Esophagus squamous epithelium (tissue), 5 donors: ENCODE results near the gene PRPH2. TPM values are rescaled to one million over a fixed set of nuclear protein-coding genes. Genes with fewer than 3 reads are reported as not detected.

ENCODE experiments used
- DNase-seq: peaks from one replicate; lab custom pipeline; 2025; lab: John Stamatoyannopoulos, UW
- H3K27ac ChIP-seq, 4 donors: fragments of 200-600 bp; sonication (generic); one replicate each; pipeline ENCODE4 v1.5.1; 2016 to 2019; ENCODE audit warnings: mild to moderate bottlenecking in 1 of 4
- H3K27me3 ChIP-seq, 4 donors: fragments of 200-600 bp; sonication (generic); 1 replicate in 3 of 4; 2 replicates in 1 of 4; pipeline versions ENCODE4 v1.5.1 to v1.6.0; 2017 to 2021; ENCODE audit warnings: antibody characterized with exemption in 1 of 4
- H3K36me3 ChIP-seq, 3 donors: fragments of 200-600 bp; sonication (generic); one replicate each; pipeline ENCODE4 v1.5.1; 2016 to 2019
- H3K4me1 ChIP-seq, 3 donors: fragments of 200-600 bp; sonication (generic); one replicate each; pipeline ENCODE4 v1.5.1; 2017 to 2019
- H3K4me3 ChIP-seq, 4 donors: fragments of 200-600 bp; sonication (generic); 1 replicate in 3 of 4; 2 replicates in 1 of 4; pipeline ENCODE4 v1.5.1; 2016 to 2019; ENCODE audit warnings: mild to moderate bottlenecking in 2 of 4, moderate library complexity in 1 of 4
- H3K9me3 ChIP-seq, 3 donors: fragments of 200-600 bp; sonication (generic); one replicate each; pipeline ENCODE4 v1.5.1; 2016 to 2019
- CTCF ChIP-seq, 6 experiments: fragments of 450-650 bp in 4 of 6; fragments of 200-600 bp in 2 of 6; sonication (generic) in 2 of 6; IDR thresholded peaks; one replicate each; pipeline ENCODE4 v1.5.1; 2016 to 2019; ENCODE audit warnings: antibody characterized with exemption in 6 of 6, mild to moderate bottlenecking in 4 of 6, moderate library complexity in 4 of 6
- POLR2A ChIP-seq, 4 donors: fragments of 450-650 bp; IDR thresholded peaks; one replicate each; pipeline ENCODE4 v1.6.1; 2017; ENCODE audit warnings: antibody characterized with exemption in 4 of 4, mild to moderate bottlenecking in 4 of 4, moderate library complexity in 3 of 4
- WGBS, 2 donors: methylation state at CpG; one replicate each; pipeline ENCODE4 v1.1.5; 2018; 5-methylcytosine and 5-hydroxymethylcytosine counted together
- intact Hi-C: fragments of 100-400 bp; cut with DNase I; formaldehyde crosslinking; loops from one replicate; pipeline ENCODE4 v1.15.0; 2022
- total RNA-seq, 4 donors: library from RNA; depleted of rRNA; stranded (reverse); fragments of >200 nt; gene quantifications; one replicate each; pipeline ENCODE4 v1.1.0, GENCODE V29; 2016
- donor health status: DM: yes; HTN: yes; CAD: no.

The PRPH2 gene
- total RNA-seq, 4 donors from 2014 or later = 0.94 to 1.3 TPM; not detected in 2

DNA sequence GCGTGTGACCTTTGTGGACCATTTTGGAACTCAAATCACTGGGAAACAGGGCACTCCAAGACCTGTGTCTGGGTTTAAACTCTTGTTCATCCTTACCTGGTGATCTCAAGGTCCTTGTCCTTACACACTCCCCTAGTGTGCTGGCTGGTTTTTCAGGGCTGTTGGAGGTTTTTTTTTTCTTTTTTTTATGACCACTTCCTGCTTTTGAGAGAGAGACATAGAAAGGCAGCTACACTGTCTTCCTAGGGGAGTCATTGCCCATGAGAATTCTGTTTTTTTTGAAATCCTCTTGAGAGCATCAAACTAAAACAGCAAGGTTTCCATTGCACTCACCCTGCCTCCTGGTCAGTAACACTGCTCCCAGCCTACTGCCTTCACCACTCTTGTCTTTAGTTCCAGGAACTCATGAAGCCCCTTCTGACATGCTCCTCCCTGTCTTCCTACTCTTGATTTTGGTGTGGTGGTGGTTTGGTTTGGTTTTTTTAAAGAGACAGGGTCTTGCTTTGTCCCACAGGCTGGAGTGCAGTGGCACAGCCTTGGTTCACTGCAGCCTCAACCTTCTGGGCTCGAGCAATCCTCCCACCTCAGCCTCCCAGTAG, 28.6 kb downstream of the PRPH2 start:
- intact Hi-C loops = no loop called here
- H3K9me3 ChIP-seq = no peaks in the 10 kb centered on the region
- no peaks in the 10 kb centered on the region for H3K27me3 ChIP-seq
- H3K4me3 ChIP-seq = no peak overlapping the region
- 92 to 93% methylated on average over 2 of the region's 2 CpGs for WGBS, 2 donors
- DNase-seq = no peak
- TF ChIP-seq CTCF (IDR thresholded peaks at IDR 0.05) (no peak), POLR2A (IDR thresholded peaks at IDR 0.05) (no peak)
- peaks cover 7 to 20% (median 8%) of the 10 kb centered on the region in 3 donors for H3K4me1 ChIP-seq
- H3K27ac ChIP-seq = peak overlapping the region in 1 of 4 donors; percentile 52
- peaks cover 7 to 65% (median 28%) of the 10 kb centered on the region in 3 donors for H3K36me3 ChIP-seq

DNA sequence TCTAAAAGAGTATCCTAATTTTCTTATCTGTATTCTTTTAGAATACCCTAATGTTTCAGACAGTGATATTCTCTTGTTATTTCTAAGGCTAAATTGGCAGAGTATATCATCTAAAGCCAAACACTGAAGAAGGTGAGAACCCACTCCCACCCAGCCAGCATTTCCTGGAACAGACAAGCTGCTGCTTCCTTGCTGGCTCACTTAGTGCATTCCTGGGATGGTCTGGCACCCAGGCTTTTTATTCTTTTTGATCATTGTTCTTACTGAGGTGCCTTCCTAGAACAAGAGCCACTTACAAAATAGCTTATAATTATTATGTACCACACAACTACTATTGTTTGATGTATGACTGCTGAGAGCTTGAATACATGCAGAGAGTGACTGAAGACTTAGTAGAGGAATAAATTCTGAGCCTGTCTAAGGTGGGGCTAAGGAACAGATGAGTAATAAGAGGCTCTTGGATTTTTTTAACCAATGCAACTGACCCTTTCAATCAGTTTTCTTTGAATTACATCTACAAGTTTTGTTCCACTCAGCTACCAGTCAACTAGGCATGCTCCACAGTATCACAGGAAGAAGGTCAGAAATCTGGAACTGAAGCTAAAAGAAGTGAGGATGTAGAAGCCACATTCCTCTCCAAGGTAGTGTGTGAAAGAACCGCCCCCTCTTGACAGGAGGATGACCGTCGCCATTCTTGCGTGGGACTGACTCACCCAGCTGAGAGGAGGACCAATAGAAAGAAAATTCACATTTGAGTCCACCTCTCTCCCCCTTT, 30.1 kb downstream of the PRPH2 start:
- no peak for DNase-seq
- intact Hi-C loops = no loop called here
- no peaks in the 10 kb centered on the region for H3K9me3 ChIP-seq
- H3K27ac ChIP-seq = peak overlapping the region in 3 of 4 donors; percentile 3 to 65 (median 52)
- H3K4me3 ChIP-seq = no peak overlapping the region
- H3K36me3 ChIP-seq = peaks cover 7 to 80% (median 28%) of the 10 kb centered on the region in 3 donors
- H3K4me1 ChIP-seq = peaks cover 7 to 20% (median 8%) of the 10 kb centered on the region in 3 donors
- no peak for TF ChIP-seq CTCF (IDR thresholded peaks at IDR 0.05)
- TF ChIP-seq POLR2A (IDR thresholded peaks at IDR 0.05) = no peak
- WGBS, 2 donors = 49 to 51% methylated on average over 4 of the region's 4 CpGs
- no peaks in the 10 kb centered on the region for H3K27me3 ChIP-seq

DNA sequence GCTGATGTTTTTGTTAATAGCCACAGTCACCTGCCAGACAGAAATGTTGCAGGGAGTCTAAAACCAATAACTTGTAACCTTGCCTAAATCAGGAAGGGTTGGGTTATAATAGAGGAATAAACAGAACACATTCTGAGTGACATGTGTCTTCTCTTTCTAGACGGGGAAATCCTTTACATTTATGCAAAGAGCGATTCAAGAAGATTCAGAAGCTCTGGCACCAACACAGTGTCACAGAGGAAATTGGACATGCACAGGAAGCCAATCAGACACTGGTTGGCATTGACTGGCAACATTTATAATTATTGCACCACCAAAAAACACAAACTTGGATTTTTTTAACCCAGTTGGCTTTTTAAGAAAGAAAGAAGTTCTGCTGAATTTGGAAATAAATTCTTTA, 31.5 kb downstream of the PRPH2 start:
- Histone ChIP-seq H3K27me3 (no peaks in the 10 kb centered on the region), H3K4me3 (no peak overlapping the region), H3K4me1 (peaks cover 7 to 20% (median 8%) of the 10 kb centered on the region in 3 donors), H3K27ac (peak overlapping the region in 1 of 4 donors; percentile 28), H3K9me3 (no peaks in the 10 kb centered on the region), H3K36me3 (peaks cover 7 to 93% (median 28%) of the 10 kb centered on the region in 3 donors)
- intact Hi-C loops = no loop called here
- no peak for TF ChIP-seq CTCF (IDR thresholded peaks at IDR 0.05)
- WGBS, 2 donors = 37 to 49% methylated on average over 2 of the region's 2 CpGs
- no peak for DNase-seq

DNA sequence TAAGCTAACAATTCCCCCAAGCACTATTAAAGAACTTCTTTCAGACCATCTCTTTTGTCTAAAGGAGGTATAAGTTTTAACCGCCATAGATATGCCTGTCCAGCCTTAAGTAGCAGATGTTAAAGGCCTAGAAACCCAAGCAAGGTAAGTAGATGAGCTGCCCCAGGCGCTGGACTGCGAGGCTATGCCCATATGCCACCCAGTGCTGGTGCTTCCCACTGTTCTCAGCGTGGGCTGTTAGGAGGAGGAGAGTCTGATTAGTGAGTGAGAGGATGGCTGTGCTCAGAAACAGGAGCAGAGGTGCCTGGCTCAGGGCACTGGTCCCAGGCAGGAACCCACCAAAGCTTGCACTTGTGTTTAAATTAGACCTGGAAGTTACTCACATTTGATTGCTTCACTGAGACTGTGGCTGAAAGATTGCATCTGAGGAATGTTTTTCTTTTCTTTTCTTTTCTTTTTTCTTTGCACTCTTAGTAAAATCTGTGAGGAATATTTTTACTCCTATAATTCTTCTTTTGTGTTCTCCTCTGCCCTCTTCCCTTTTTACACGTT, 32.2 kb downstream of the PRPH2 start:
- Histone ChIP-seq H3K4me3 (no peak overlapping the region), H3K36me3 (peaks cover 7 to 98% (median 34%) of the 10 kb centered on the region in 3 donors), H3K27me3 (no peaks in the 10 kb centered on the region), H3K27ac (no peak overlapping the region), H3K4me1 (peaks cover 7 to 20% (median 8%) of the 10 kb centered on the region in 3 donors), H3K9me3 (no peaks in the 10 kb centered on the region)
- no peak for DNase-seq
- 87 to 89% methylated on average over 5 of the region's 5 CpGs for whole genome bisulfite sequencing, 2 donors
- TF ChIP-seq CTCF (IDR thresholded peaks at IDR 0.05) (no peak), POLR2A (IDR thresholded peaks at IDR 0.05) (no peak)
- intact Hi-C loops = no loop called here

GRCh38 chr6:42689371-42689770, 33.0 kb downstream of the PRPH2 start:
- H3K4me1 ChIP-seq = peaks cover 7 to 20% (median 8%) of the 10 kb centered on the region in 3 donors
- H3K27ac ChIP-seq = no peak overlapping the region
- DNase-seq = no peak
- peaks cover 7 to 98% (median 34%) of the 10 kb centered on the region in 3 donors for H3K36me3 ChIP-seq
- no peaks in the 10 kb centered on the region for H3K9me3 ChIP-seq
- intact Hi-C loops = no loop called here
- no peak for TF ChIP-seq CTCF (IDR thresholded peaks at IDR 0.05)
- no peak for TF ChIP-seq POLR2A (IDR thresholded peaks at IDR 0.05)
- H3K27me3 ChIP-seq = no peaks in the 10 kb centered on the region
- 82 to 84% methylated on average over 7 of the region's 7 CpGs for WGBS, 2 donors
- H3K4me3 ChIP-seq = no peak overlapping the region
